ENCODE measurements around the gene LEMD1.
"Not testable (repeated sequence)": the region's sequence is repeated elsewhere in the genome, so short reads cannot be mapped to it uniquely, and the experiment has no call there.

LEMD1 gene

DNA sequence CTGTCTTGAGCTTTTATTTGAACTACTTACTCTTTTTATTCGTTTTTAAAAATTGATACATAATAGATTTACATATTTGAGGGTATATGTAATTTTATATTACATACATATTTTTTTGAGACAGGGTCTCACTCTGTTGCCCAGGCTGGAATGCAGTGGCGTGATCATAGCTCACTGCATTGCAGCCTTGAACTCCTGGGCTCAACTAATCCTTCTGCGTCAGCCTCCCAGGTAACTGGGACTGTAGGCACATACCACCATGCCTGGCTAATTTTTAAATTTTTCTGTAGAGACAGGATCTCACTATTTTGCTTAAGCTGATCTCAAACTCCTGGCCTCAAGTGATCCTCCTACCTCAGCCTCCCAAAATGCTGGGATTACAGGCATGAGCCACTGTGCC is 38.9 kb downstream of the LEMD1 start:
- in situ Hi-C loops (cut with MboI; ENCODE audit: low sequenced_read_pairs), result not testable (repeated sequence)

DNA sequence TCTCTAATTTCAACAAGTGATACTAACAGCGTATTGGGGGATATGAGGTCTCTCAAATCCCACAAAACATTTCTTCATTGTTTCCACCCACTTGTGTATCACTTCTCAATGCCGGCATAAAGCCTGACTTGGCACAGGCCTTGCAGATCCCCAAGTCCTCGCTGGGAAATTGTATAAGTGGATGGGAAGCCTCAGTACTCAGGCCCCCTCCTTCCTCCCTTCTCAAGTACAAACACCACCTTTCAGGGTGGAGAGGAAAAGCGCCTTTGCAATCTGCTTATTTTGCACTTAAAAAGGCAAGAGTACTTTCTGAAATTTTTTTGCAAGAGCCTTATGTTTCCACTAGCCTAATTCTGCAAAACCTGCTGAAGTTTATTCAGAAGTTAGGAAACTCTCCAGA is 39.3 kb downstream of the LEMD1 start:
- in situ Hi-C loops (cut with MboI; ENCODE audit: low sequenced_read_pairs), result no loop called here

DNA sequence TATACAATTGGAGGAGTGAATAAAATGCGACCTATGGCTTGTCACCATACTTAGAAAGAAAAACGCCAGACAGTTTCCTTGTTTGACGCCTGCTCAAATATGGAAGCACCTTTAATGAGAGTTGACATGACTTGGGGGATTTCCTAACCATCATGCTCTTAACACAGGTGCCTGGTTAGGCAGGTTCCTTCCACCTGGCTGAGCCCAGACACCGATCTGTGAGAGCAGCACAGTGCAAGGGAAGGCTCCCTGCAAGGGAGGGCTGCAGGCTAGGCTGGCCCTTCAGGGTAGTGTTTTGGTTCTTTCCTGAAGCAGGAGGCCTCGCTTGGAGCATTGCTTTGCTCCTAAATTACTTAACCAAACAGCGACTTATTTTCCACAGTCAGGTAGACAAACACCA is 40.6 kb downstream of the LEMD1 start:
- in situ Hi-C loops (cut with MboI; ENCODE audit: low sequenced_read_pairs), result no loop called here

GRCh38 chr1:205380882-205381281 is 41.0 kb downstream of the LEMD1 start:
- in situ Hi-C loops (cut with MboI; ENCODE audit: low sequenced_read_pairs), result no loop called here

- in situ Hi-C loops (cut with MboI; ENCODE audit: low sequenced_read_pairs), result no loop called here
Measured at GRCh38 chr1:205379056-205379455, 42.8 kb downstream of the LEMD1 start.

GRCh38 chr1:205377355-205377754 is 44.5 kb downstream of the LEMD1 start:
- in situ Hi-C loops (cut with MboI; ENCODE audit: low sequenced_read_pairs), result no loop called here

GRCh38 chr1:205376739-205377138 is 45.1 kb downstream of the LEMD1 start:
- in situ Hi-C loops (cut with MboI; ENCODE audit: low sequenced_read_pairs), result no loop called here

DNA sequence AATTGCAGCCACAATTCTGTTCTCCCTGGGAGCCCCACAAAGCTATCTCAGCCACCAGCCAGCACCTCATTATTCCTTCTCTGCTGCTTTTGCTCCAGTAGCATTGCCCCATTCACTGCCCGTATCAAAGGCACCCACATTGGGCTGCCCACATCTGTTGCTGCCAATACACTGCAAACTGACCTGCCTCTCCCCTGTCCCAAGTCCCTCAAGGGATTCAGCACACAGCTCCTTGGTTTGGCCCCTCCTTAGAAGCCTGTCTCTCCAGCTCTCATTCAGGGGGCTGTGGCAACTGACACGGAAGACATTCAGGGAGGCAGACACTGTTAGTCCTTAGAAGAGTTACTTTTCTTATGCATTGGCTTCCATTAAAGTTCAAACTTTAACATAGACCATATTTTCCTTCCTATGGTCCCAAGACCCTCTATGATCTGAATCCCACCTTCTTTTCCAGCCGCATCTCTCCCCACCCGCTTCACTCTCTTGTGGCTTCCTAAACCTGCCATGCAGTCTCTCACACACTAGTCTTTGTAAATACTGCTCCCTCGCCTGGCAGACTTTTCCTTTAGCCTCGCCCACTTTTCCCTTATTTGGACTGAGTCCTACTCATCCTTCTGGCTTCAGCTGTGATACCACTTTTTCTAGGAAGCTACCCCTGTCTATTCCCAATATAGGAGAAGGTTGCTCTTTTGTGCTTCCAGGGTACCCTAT is 45.9 kb downstream of the LEMD1 start:
- in situ Hi-C loops (cut with MboI; ENCODE audit: low sequenced_read_pairs), result no loop called here

DNA sequence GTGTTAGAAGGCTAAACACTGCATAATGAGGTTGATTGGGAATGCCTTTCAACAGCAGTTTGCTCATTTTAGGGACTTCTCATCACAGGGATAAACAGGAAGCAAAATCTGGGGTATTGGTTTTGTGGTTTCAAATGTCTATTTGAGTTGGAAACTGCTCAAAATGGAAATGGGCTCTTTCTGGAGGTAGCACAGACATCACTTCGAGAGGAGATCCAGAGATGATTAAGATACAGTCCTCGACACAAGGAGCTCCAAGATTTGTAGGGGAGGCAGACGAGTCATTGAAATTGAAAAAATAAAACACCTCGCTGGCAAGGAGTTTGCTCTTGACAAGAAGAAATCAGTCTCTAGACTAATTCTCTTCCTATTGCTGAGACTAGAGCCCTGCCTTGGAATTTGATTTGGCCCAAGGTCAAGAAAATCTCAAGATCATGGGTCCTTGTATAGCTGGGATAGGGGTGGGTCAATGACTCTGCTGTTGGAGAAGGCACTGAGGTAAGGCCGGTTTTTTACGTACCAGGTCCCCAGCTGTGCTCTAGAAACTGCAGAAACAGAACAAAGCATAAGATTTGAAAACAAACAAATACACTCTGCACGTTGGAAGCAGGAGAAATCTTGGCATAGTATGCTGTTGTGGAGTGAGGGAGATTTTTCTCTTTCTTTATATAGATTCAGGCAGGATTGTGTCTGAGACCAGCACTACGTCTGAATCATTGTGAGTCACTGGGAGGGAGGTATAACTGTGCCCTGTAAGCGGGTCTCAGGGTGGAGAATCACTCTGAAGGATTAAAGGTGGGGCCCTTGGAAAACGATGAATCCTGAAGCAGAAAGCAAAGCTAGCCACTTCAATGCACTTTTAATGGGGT is 47.4 kb downstream of the LEMD1 start:
- in situ Hi-C loops (cut with MboI; ENCODE audit: low sequenced_read_pairs), result no loop called here

DNA sequence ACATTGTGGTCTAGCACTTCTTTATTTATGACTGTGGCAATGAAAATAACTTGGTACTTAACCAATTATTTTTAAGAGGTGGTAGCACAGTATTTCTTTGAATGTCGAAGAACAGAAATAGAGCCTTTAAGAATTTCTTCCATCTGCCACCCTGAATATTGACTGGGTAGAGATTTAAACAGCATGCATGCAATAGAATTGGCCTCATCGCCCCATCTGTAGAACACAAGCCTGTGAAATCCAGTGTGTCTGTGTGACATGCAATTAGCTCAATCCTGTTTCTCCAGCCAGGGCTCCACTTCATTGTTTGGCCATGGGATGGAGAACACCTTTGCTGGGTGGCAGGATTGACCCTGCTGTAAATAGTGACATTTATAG is 48.1 kb downstream of the LEMD1 start:
- in situ Hi-C loops (cut with MboI; ENCODE audit: low sequenced_read_pairs), result no loop called here

DNA sequence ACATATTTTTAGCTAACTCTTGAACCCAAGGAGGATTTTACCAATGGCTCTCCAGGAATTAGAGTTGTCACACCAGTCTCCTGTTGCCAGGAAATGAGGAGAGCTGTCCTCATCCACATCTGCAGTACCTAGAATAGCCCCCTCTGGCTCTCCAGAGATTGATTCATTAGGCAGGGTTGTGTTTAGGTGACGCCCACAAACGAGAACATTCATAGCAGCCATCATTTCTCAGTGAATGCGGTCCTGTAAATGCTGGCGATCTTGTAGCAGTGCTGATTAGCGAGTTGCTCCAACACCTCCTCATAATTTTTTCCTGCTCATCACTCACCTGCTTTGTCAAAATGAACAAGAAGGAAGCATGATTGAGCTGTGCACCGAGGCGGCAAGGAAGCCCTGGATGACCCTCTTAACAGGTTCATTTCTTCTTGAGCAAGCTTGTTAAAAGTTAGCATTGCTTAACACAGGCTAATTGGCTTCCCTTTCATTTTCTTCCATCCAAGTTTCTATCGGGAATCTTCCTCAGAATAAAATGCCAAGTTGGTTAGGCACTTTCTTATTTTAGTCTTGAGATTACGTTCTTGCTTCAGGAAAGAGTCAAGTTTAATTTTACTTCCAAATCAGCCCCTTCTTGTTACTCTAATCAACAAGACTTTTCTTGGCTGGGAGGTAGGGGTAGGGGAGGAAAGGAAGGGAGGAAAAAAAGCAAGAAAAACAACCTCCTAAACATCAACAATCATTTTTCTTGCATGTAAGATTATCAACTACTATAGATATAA is 48.6 kb downstream of the LEMD1 start:
- in situ Hi-C loops (cut with MboI; ENCODE audit: low sequenced_read_pairs), result no loop called here

DNA sequence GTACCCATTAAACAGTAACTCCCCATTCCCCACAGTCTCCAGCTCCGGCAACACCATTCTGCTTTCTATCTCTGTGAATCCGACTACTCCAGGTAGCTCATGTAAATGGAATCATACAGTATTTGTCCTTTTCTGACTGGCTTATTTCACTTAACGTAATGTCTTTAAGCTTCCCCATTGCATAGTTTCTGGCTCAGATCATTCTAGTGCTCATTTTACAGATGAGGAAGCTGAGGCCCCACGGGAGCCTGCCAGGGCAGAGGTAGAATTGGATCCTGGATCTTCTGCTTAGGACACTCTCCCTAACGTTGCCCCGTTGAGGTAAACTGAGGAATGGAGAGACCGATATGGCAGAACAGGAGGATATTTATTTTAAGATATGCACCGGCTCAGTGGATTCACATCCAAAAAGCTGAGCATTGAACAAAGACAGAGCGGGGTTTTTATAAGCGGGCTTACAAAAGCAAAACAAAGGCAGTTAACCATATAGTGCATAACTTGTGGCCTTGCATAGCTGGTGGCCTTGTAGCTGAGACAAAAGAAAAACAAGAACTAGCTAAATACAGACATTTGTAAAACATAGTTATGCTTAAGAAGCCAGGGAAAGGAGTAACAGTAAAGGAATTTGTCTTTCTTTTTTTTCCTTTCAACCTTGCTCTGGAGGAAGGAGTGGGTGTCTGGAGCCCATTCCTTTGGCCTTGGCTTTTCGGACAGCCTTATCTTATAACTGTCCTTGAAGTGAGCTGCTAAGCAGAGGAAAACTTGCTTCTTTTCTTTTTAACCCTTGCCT is 49.8 kb downstream of the LEMD1 start:
- in situ Hi-C loops (cut with MboI; ENCODE audit: low sequenced_read_pairs), result no loop called here

DNA sequence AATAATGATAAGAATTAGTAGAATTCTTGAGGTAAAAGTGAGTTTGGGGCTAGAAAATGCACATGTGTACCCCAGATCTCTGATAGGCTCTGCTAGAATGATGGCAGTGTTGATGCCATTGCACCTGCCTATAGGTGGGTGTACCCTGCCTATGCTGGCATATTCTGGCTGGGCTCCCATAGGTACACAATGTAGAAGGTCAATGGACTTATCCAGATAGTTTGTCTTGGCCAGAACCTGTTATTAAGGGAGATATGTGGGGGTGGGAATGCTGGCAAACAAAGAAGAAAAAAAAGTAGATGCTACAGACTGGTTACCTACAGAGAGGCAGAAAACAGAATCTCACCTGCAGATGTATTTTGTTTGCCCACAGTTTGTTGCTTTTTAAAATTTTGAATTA is 51.1 kb downstream of the LEMD1 start:
- in situ Hi-C loops (cut with MboI; ENCODE audit: low sequenced_read_pairs), result no loop called here

DNA sequence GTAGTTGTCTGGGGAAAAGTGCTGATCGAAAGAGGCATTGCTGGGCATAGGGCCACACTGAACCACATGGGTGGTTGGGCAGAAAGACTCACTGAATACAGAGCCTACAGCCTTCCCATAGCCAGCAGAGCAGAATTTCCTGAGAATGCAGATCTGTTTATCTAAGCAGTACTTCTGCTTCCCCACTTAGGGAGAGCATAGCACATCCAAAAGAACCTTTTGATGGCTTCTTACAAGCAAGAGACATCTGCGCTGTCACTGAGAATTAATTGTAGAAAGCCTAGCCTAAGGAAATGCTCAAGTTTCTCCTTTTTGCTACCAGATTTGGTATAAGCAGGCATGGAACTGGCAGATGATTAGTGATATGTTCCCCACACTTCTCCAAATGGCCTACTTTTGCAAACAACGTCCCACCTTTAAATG is 52.1 kb downstream of the LEMD1 start:
- in situ Hi-C loops (cut with MboI; ENCODE audit: low sequenced_read_pairs), result no loop called here

DNA sequence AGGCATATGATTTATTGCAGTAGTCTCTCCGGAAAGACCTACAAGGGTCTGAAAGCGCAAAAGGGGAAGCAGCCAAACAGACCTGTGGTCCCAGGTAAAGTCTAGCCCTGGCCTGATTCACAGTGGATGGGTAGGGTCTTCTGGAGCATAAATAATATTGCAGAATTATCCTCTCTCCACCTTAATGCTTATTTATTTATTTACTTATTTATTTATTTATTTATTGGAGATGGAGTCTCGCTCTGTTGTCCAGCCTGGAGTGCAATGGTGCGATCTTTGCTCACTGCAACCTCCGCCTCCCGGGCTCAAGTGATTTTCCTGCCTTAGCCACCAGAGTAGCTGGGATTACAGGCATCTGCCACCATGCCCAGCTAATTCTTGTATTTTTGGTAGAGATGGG is 53.4 kb downstream of the LEMD1 start:
- in situ Hi-C loops (cut with MboI; ENCODE audit: low sequenced_read_pairs), result no loop called here

- in situ Hi-C loops (cut with MboI; ENCODE audit: low sequenced_read_pairs), result no loop called here
Measured at GRCh38 chr1:205365945-205366463, 55.9 kb downstream of the LEMD1 start.

GRCh38 chr1:205365086-205365485 is 56.8 kb downstream of the LEMD1 start:
- in situ Hi-C loops (cut with MboI; ENCODE audit: low sequenced_read_pairs), result not testable (repeated sequence)

DNA sequence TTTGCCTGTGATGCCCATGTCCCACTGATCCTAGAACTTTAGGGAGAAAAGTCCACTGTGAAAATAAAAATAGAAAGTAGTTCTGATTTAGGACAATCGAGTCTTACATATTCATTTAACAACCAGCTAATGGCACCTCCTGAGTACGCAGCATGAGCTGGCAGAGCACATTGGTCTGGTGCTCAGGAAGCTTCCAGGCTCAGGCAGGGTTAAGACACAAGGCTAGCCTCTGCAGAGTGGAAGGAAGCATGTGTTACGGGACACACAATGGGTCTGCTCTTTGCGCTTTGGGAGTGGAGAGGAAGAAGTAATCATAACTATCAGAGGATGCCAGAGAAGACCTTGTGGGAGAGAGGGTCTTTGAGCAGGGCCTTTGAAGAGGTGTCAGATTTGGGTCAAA is 61.0 kb downstream of the LEMD1 start:
- in situ Hi-C loops (cut with MboI; ENCODE audit: low sequenced_read_pairs), result no loop called here

GRCh38 chr1:205359771-205360565 is 61.9 kb downstream of the LEMD1 start:
- in situ Hi-C loops (cut with MboI; ENCODE audit: low sequenced_read_pairs), result loop anchor here (10.0 kb wide), 1 partner anchor 165 kb away; no protein-coding TSS in a partner anchor

- in situ Hi-C loops (cut with MboI; ENCODE audit: low sequenced_read_pairs), result loop anchor here (10.0 kb wide), 1 partner anchor 166 kb away; no protein-coding TSS in a partner anchor
Measured at GRCh38 chr1:205358579-205358978, 63.3 kb downstream of the LEMD1 start.
